SU-DHL-6 (cell line): ENCODE data around the gene IFT74.

Experiments
- H2AFZ ChIP-seq: fragments of 200-600 bp; sonication (generic); 2 replicates; pipeline ENCODE4 v1.6.1; 2014; ENCODE audit warnings: low read depth, mild to moderate bottlenecking, moderate library complexity, mixed read lengths, antibody characterized with exemption, low read length; ENCODE audit not compliant: severe bottlenecking
- H3F3A ChIP-seq: fragments of 200-600 bp; shearing (Covaris generic); 2 replicates; pipeline ENCODE4 v1.6.0; 2016; ENCODE audit warnings: antibody characterized with exemption, mild to moderate bottlenecking; ENCODE audit not compliant: insufficient read depth
- H3K27ac ChIP-seq: fragments of 200-600 bp; sonication (generic); 2 replicates; pipeline ENCODE4 v1.5.1; 2016; ENCODE audit warnings: low read depth, mild to moderate bottlenecking, low read length, moderate library complexity, mixed read lengths
- H3K27me3 ChIP-seq: fragments of 200-600 bp; sonication (generic), shearing (Covaris generic); 2 replicates; pipeline ENCODE4 v1.6.0; 2014; ENCODE audit warnings: mild to moderate bottlenecking, low read length
- H3K36me3 ChIP-seq: fragments of 200-600 bp; sonication (generic); 2 replicates; pipeline ENCODE4 v1.6.1; 2014; ENCODE audit warnings: mild to moderate bottlenecking, low read length, mixed read lengths
- H3K4me2 ChIP-seq: fragments of 300-600, 200-600 bp; shearing (Covaris generic), sonication (generic); 2 replicates; pipeline ENCODE4 v1.6.0; 2014; ENCODE audit warnings: low read length, low read depth, mild to moderate bottlenecking; ENCODE audit not compliant: poor library complexity, severe bottlenecking
- H3K4me3 ChIP-seq: fragments of 200-600 bp; sonication (generic); 2 replicates; pipeline ENCODE4 v1.5.1; 2014; ENCODE audit warnings: antibody characterized with exemption, low read length, mild to moderate bottlenecking, mixed read lengths; ENCODE audit not compliant: insufficient read depth, poor library complexity, severe bottlenecking
- H3K79me2 ChIP-seq: fragments of 200-600 bp; sonication (generic); 2 replicates; pipeline ENCODE4 v1.6.1; 2014; ENCODE audit warnings: mild to moderate bottlenecking, low read length, moderate library complexity; ENCODE audit not compliant: insufficient read depth
- H3K9ac ChIP-seq: fragments of 200-600 bp; sonication (generic); 2 replicates; pipeline ENCODE4 v1.7.0; 2014; ENCODE audit warnings: mild to moderate bottlenecking, low read length
- H3K9me2 ChIP-seq: fragments of 200-600 bp; sonication (generic); replicated peaks from 2 replicates; pipeline ENCODE4 v1.6.1; 2014; ENCODE audit warnings: low read length; ENCODE audit not compliant: insufficient read depth
- H3K9me3 ChIP-seq: fragments of 200-600 bp; sonication (generic); 2 replicates; pipeline ENCODE4 v1.6.1; 2014; ENCODE audit warnings: low read length, mixed read lengths; ENCODE audit not compliant: insufficient read depth
- H4K20me1 ChIP-seq: fragments of 200-600 bp; sonication (generic); 2 replicates; pipeline ENCODE4 v1.6.1; 2014; ENCODE audit warnings: low read depth, mild to moderate bottlenecking, antibody characterized with exemption, low read length, moderate library complexity, mixed read lengths
- EZH2phosphoT487 ChIP-seq: fragments of 200-600 bp; sonication (generic), shearing (Covaris generic); conservative IDR thresholded peaks from 2 replicates; pipeline ENCODE4 v1.6.1; 2018; ENCODE audit warnings: mild to moderate bottlenecking, antibody characterized with exemption, low read length, moderate library complexity, mixed read lengths
- TF ChIP-seq, protein P1 (sequence below): fragments of 200-600 bp; sonication (generic); IDR thresholded peaks from one replicate; pipeline ENCODE4 v1.5.1; 2017; ENCODE audit warnings: antibody characterized with exemption, mild to moderate bottlenecking, low read length, moderate library complexity; ENCODE audit not compliant: insufficient read depth, poor library complexity, severe bottlenecking

Gene IFT74

DNA sequence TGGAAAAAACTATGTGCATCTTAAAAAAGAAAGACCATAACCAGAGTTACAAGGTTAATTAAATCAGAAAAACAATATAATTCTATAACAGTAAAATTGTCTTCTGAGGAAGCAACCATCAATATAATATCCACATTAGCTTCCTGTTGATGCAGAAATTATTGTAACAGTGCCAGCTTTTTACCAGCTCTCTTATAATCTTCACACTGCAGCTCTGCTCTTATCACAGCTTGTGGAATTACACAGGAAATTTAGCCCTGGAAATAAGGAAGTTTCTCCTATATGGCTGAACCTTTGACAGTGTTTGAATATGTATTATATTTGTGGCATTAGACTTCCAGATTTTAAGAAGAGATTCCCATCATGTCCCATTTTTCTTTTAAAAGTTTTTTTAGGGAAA lies 103.7 kb downstream of the IFT74 start:
- Histone ChIP-seq H3F3A (0 out of 2 replicates have a peak, but pooled peaks cover 2% of the 10 kb centered on the region), H3K27ac (no peak overlapping the region), H3K27me3 (no peaks in the 10 kb centered on the region), H3K9me3 (no peaks in the 10 kb centered on the region), H3K9ac (no peak overlapping the region), H3K4me2 (no peak overlapping the region), H4K20me1 (no peaks in the 10 kb centered on the region), H3K36me3 (no peaks in the 10 kb centered on the region), H3K4me3 (no peak overlapping the region), H3K79me2 (no peaks in the 10 kb centered on the region), H3K9me2 (no peaks in the 10 kb centered on the region), H2AFZ (no peak overlapping the region)
- TF ChIP-seq EZH2phosphoT487, result no peak
- TF ChIP-seq, protein P1, sequence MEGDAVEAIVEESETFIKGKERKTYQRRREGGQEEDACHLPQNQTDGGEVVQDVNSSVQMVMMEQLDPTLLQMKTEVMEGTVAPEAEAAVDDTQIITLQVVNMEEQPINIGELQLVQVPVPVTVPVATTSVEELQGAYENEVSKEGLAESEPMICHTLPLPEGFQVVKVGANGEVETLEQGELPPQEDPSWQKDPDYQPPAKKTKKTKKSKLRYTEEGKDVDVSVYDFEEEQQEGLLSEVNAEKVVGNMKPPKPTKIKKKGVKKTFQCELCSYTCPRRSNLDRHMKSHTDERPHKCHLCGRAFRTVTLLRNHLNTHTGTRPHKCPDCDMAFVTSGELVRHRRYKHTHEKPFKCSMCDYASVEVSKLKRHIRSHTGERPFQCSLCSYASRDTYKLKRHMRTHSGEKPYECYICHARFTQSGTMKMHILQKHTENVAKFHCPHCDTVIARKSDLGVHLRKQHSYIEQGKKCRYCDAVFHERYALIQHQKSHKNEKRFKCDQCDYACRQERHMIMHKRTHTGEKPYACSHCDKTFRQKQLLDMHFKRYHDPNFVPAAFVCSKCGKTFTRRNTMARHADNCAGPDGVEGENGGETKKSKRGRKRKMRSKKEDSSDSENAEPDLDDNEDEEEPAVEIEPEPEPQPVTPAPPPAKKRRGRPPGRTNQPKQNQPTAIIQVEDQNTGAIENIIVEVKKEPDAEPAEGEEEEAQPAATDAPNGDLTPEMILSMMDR, result no peak

- Histone ChIP-seq H3K4me2 (no peak overlapping the region), H3K27ac (no peak overlapping the region), H3K36me3 (no peaks in the 10 kb centered on the region), H2AFZ (no peak overlapping the region), H3K9me3 (no peaks in the 10 kb centered on the region), H3K79me2 (no peaks in the 10 kb centered on the region), H3F3A (no peaks in the 10 kb centered on the region), H3K27me3 (no peaks in the 10 kb centered on the region), H3K9ac (no peak overlapping the region), H3K9me2 (no peaks in the 10 kb centered on the region), H4K20me1 (no peaks in the 10 kb centered on the region), H3K4me3 (no peak overlapping the region)
- TF ChIP-seq EZH2phosphoT487, result no peak
- TF ChIP-seq, protein P1, result no peak
These were observed 109.1 kb downstream of the IFT74 start for GRCh38 chr9:27065288-27065687.

DNA sequence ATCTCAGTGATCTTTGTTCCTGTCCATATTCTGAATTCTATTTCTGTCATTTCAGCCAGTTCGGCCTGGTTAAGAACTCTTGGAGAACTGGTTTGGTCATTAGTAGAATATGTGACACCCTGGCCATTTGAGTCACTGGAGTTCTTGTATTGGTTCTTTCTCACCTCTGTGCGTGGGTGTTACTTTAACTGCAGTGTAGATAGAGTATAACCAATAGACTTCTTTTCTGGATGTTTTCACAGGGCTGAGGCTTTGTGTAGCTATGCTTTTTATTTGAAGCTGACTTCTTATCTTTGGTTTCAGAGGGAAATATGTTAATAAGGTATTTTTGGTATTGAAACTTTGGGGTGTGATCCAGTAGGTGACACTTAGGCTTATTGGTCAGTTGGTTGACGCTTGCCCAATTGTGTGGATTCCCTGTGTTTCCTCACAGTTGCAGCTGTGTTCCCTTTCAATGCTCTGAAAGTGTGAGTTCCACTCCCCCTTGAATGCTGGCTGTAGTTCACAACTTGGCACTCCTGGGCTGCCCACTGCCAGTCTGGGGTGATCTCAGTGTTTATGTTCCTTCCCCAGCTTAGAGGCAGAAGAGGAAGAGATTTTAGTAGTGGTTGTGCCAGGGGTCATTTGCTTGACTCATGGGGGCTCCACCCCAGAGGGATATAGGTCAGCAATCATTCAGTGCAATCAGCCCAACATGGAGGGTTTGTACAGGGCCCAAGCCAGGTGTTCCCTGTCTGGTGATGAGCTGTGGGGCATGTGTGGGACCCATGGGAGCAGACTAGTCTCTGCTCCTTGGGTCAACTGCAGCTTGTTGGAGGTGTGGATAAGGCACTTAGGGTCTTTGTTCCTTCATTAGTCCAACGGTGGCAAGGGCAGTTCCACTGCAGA lies 117.9 kb downstream of the IFT74 start:
- Histone ChIP-seq H3K4me2 (no peak overlapping the region), H3K27ac (no peak overlapping the region)
- no peak for TF ChIP-seq EZH2phosphoT487
- TF ChIP-seq, protein P1, result no peak

More for the DNA sequence above, 117.9 kb downstream of the IFT74 start:
- Histone ChIP-seq H2AFZ (no peak overlapping the region), H3F3A (no peaks in the 10 kb centered on the region), H3K27me3 (no peaks in the 10 kb centered on the region), H3K9ac (no peak overlapping the region), H4K20me1 (no peaks in the 10 kb centered on the region), H3K9me2 (no peaks in the 10 kb centered on the region), H3K9me3 (no peaks in the 10 kb centered on the region), H3K36me3 (no peaks in the 10 kb centered on the region), H3K79me2 (no peaks in the 10 kb centered on the region), H3K4me3 (no peak overlapping the region)
